B cell (primary cell): ENCODE results near the gene OSGEP.
"Not testable (repeated sequence)": the region's sequence is repeated elsewhere in the genome, so short reads cannot be mapped to it uniquely, and the experiment has no call there.

ENCODE experiments used
- CTCF ChIP-seq: fragments of 200-600 bp; IDR thresholded peaks from one replicate; pipeline ENCODE4 v1.8.0; 2022; ENCODE audit warnings: antibody characterized with exemption, mild to moderate bottlenecking
- EZH2 ChIP-seq: IDR thresholded peaks from 2 replicates; pipeline ENCODE4 v1.6.1; 2012; ENCODE audit warnings: borderline replicate concordance, low read depth, mild to moderate bottlenecking, moderate library complexity, low read length; ENCODE audit not compliant: insufficient read depth, poor library complexity, severe bottlenecking

GRCh38 chr14:20452831-20453230 is 1.8 kb downstream of the OSGEP start:
- not testable (repeated sequence) for TF ChIP-seq CTCF, EZH2
